Effector memory CD4-positive, alpha-beta T cell (primary cell): Measurements from ENCODE around the gene BBX.

ENCODE experiments used
- DNase-seq, 3 donors: peaks; one replicate each; pipeline ENCODE4 v3.0.0-alpha.2; 2020
- H3K27ac ChIP-seq: 2 replicates; pipeline ENCODE4 v1.7.0; 2013; ENCODE audit warnings: mild to moderate bottlenecking, low read length, moderate library complexity; ENCODE audit not compliant: insufficient read depth, poor library complexity, severe bottlenecking
- H3K27me3 ChIP-seq: replicated peaks from 2 replicates; pipeline ENCODE4 v1.7.0; 2013; ENCODE audit warnings: mild to moderate bottlenecking, low read length; ENCODE audit not compliant: insufficient read depth, control insufficient read depth, poor library complexity, severe bottlenecking
- H3K36me3 ChIP-seq: 2 replicates; pipeline ENCODE4 v1.7.0; 2013; ENCODE audit warnings: mild to moderate bottlenecking, low read length, moderate library complexity; ENCODE audit not compliant: control insufficient read depth, insufficient read depth
- H3K4me1 ChIP-seq: 2 replicates; pipeline ENCODE4 v1.7.0; 2013; ENCODE audit warnings: low read length, mild to moderate bottlenecking; ENCODE audit not compliant: control insufficient read depth, insufficient read depth, poor library complexity, severe bottlenecking
- H3K4me3 ChIP-seq: 2 replicates; pipeline ENCODE4 v1.7.0; 2013; ENCODE audit warnings: low read length, low read depth, mild to moderate bottlenecking; ENCODE audit not compliant: insufficient read depth, poor library complexity, severe bottlenecking
- H3K9me3 ChIP-seq: 2 replicates; pipeline ENCODE4 v1.7.0; 2013; ENCODE audit warnings: mild to moderate bottlenecking, low read length, moderate library complexity; ENCODE audit not compliant: control insufficient read depth

The BBX gene

DNA sequence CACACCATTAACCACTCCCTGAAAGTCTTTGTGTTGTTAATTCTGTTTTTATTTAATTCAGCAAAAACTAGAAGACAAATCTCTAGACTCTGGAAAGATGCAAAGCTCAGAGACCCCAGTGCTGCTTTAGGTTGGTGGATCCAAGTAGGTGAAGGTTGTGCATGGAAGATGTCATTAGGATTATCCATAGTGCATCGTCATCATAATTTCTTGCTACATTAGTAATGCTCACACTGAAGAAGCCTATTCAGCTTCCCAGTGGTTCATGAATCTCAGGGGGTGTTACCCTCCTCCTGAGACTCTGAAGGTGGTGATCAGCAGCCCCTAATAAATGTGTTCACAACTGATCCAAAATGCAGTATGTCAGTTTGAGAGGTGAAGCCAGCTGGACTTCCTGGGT, 295.3 kb downstream of the BBX start:
- no peaks in the 10 kb centered on the region for H3K9me3 ChIP-seq
- no peaks in the 10 kb centered on the region for H3K36me3 ChIP-seq
- H3K27ac ChIP-seq: no peak overlapping the region
- no peaks in the 10 kb centered on the region for H3K27me3 ChIP-seq
- H3K4me3 ChIP-seq: no peak overlapping the region
- DNase-seq: no peak
- no peaks in the 10 kb centered on the region for H3K4me1 ChIP-seq

DNA sequence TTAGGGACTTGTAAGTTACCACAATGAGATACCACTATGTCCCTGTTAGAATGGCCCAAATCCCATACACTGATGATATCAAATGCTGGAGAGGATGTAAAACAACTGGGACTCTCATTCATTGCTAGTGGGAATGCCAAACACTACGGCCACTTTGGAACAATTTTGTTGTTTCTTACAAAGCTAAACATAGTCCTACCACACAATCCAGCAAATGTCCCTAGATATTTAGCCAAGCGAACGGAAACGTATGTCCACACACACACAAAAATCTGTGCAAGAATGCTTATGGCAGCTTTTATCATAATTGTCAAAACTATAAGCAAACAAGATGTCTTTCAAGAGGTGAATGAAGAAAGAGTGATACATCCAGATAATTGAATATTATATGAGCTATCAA, 296.9 kb downstream of the BBX start:
- Histone ChIP-seq H3K9me3 (no peaks in the 10 kb centered on the region), H3K4me3 (no peak overlapping the region), H3K36me3 (no peaks in the 10 kb centered on the region), H3K27ac (no peak overlapping the region), H3K4me1 (no peaks in the 10 kb centered on the region), H3K27me3 (no peaks in the 10 kb centered on the region)
- no peak for DNase-seq

DNA sequence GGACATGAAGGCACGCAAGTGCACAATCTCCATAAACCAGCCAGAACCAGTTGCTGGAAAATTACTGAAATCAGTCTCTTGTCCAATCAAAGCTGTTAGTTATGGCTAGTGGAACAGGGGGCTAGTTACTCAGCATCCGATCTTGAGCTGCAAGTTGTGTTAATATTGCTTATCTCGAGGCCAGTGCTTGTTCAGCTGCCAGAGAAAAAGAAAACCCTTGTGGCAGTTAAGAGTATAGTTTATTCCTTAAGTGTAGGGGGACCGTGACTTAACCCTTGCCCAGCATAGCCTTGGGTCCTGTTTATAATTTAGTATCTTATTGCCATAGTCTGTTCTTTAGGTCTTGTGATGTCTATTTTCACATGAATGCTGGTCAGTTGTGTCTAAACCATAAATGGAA, 299.5 kb downstream of the BBX start:
- Histone ChIP-seq H3K4me1 (no peaks in the 10 kb centered on the region), H3K4me3 (no peak overlapping the region), H3K36me3 (no peaks in the 10 kb centered on the region), H3K27ac (no peak overlapping the region), H3K9me3 (no peaks in the 10 kb centered on the region), H3K27me3 (no peaks in the 10 kb centered on the region)
- DNase-seq: no peak

DNA sequence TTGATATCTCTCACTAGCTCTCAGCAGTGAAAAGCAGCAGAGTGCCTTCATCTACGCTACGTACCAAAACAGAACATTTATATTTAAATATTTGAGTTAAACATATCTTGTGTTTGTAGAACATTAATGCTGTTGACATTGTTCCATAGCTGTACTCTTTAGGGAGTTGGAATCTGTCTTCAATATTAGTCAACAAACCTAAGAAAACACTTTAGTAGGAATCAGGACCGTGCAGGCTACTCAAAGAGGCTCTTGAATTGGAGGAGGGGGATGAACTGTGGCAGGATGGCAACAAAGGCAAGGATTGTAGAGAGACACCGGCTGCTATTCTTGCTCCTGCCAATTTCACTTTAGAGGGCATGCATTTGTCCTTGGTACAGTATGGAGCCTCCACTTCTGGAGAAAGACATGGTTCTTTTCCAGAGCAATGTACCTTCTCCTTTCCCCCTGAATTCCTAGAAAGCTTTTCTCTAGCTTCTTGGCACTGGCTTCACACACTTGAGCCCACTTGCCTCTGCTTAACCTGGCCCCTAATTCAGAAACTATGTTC, 302.1 kb downstream of the BBX start:
- Histone ChIP-seq H3K4me3 (no peak overlapping the region), H3K36me3 (no peaks in the 10 kb centered on the region), H3K27ac (no peak overlapping the region), H3K9me3 (no peaks in the 10 kb centered on the region), H3K27me3 (no peaks in the 10 kb centered on the region), H3K4me1 (no peaks in the 10 kb centered on the region)
- no peak for DNase-seq

DNA sequence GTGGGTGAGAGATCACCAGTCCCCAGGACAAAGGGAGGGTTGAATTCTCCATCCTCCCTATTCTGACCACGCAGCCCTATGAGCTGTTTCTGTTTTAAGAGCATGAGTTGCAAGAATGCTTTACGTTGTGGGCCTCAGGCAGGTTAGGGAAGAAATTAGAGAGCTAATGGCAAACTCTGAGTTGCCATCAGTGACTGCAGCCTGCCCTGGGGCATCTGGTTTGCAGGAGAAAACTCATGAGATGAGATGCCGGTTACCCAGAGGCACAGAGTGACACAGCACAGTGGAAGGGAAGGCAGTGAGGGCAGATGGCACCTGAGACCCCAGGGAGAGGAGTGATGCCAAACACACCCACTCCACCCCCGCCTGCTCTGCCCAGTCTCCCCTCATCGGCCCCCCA, 302.8 kb downstream of the BBX start:
- H3K27ac ChIP-seq: no peak overlapping the region
- H3K36me3 ChIP-seq: no peaks in the 10 kb centered on the region
- no peaks in the 10 kb centered on the region for H3K9me3 ChIP-seq
- H3K27me3 ChIP-seq: no peaks in the 10 kb centered on the region
- no peaks in the 10 kb centered on the region for H3K4me1 ChIP-seq
- DNase-seq: no peak
- no peak overlapping the region for H3K4me3 ChIP-seq

DNA sequence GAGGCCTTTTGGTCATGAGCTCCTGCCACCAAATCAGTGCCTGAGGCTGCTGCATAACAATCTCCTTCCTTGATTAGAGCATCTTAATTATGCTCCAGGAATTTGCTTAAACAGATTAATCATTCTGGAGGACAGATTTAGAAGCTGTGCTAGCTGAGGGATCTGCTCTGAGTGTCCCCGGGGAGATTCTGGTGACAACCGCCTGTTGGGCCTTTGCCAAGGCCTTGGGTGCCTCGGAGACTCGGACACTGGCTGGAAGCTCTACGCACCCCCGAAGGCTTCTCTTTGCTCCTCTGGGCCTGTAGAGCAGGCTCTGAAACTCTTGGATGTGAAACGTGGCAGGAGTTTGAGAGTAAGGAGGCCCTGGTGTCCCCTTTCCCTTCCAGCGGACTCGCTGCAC, 304.0 kb downstream of the BBX start:
- H3K4me3 ChIP-seq: no peak overlapping the region
- no peaks in the 10 kb centered on the region for H3K27me3 ChIP-seq
- no peaks in the 10 kb centered on the region for H3K4me1 ChIP-seq
- H3K36me3 ChIP-seq: no peaks in the 10 kb centered on the region
- no peak for DNase-seq
- no peak overlapping the region for H3K27ac ChIP-seq
- H3K9me3 ChIP-seq: no peaks in the 10 kb centered on the region

DNA sequence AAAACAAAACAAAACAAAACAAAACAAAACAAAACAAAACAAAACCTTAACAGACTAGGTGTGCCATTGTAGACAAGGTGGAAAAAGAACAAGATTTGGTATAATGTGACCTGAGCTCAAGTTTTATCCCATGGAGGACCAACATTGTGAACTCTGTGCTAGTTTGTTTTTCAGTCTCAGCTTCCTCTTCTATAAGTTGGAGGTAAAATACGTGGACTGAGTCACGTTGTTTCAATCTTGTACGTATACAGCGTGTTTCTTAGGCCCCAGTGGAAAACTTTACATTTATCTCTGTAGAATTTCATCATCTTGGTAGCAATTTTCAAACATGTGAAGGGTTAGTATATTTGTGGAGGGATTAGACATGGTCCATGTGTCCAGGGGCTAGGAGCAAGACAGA, 306.4 kb downstream of the BBX start:
- no peaks in the 10 kb centered on the region for H3K9me3 ChIP-seq
- H3K36me3 ChIP-seq: no peaks in the 10 kb centered on the region
- H3K4me1 ChIP-seq: no peaks in the 10 kb centered on the region
- H3K4me3 ChIP-seq: no peak overlapping the region
- no peak overlapping the region for H3K27ac ChIP-seq
- H3K27me3 ChIP-seq: no peaks in the 10 kb centered on the region
- DNase-seq: no peak

DNA sequence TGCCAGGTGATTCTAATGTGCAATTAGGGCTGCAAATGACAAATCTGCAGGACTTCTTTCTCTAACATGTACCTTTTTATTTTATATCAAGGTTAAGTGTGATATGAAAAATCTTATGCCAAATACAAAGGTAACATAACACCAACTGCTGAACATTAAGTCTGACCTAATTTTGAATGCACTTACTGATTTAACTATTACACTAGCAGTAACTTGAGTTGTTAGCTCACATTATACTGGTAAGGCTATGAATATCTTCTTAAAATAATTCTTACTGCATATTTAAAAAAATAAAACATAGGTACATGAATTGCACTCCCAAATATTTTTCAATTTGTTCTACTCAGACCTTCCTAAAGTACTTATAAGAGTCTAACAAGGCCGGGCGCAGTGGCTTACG, 308.8 kb downstream of the BBX start:
- H3K4me1 ChIP-seq: no peaks in the 10 kb centered on the region
- H3K4me3 ChIP-seq: no peak overlapping the region
- no peaks in the 10 kb centered on the region for H3K9me3 ChIP-seq
- no peak overlapping the region for H3K27ac ChIP-seq
- no peaks in the 10 kb centered on the region for H3K36me3 ChIP-seq
- no peaks in the 10 kb centered on the region for H3K27me3 ChIP-seq
- no peak for DNase-seq

DNA sequence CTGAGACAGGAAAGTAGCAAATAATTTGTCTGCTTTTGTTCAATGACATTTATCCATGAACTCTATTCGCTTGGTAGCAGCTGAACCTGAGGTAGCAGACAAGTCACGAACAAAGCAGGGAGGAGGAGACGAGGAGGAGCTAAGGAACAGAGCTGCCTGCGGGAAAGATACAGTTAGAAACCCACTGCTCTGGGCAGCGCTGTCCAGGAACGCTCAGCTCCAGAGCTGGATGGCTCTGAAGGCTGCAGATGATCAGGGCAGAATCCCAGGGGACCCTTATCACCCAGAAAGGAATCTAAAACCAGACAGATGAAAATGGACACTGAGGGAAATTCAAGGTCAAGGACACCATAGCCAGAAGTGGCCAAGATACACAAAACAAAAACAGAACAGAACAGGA, 310.3 kb downstream of the BBX start:
- Histone ChIP-seq H3K36me3 (no peaks in the 10 kb centered on the region), H3K9me3 (no peaks in the 10 kb centered on the region), H3K27ac (no peak overlapping the region), H3K27me3 (no peaks in the 10 kb centered on the region), H3K4me3 (no peak overlapping the region), H3K4me1 (no peaks in the 10 kb centered on the region)
- DNase-seq: no peak

DNA sequence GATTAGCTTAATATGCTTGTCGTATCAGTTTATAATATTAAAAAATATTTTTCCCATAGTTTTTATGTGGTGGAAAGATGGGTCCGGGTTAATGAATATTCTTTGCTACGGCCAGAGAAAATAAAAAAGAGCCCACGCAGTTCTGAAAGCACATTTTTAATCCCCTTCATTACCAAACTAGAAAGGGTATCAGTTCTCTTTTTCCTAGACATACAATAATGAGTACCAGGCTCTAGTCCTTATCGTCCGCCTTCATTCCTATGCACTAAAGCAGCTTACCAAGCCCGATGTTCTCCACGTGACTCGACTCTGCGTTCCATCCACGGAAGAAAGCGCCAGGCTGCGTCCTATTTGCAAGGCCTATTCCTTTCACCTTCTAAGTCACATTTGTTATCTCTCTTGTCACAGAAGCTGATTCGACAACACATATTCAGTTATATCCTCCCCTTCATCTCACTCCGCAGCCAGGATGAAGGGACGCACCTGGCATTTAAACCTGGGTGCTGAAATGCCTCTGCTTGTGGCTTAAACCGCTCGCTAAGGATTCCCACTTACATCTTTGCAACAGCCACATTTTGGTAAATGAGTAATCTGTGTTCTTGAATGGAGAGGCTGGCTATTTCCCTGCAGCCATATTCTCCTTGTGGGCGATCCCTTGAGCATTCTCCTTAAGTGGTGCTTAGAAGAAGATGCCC, 311.1 kb downstream of the BBX start:
- no peak for DNase-seq
- no peak overlapping the region for H3K27ac ChIP-seq

More for the DNA sequence above, 311.1 kb downstream of the BBX start:
- no peaks in the 10 kb centered on the region for H3K27me3 ChIP-seq
- H3K36me3 ChIP-seq: no peaks in the 10 kb centered on the region
- no peaks in the 10 kb centered on the region for H3K9me3 ChIP-seq
- no peak overlapping the region for H3K4me3 ChIP-seq
- no peaks in the 10 kb centered on the region for H3K4me1 ChIP-seq
